HEK293T (cell line): ENCODE results near the gene EHBP1.

Experiments used
- ARNT ChIP-seq: fragments of 450-650 bp; IDR thresholded peaks from 2 replicates; pipeline ENCODE4 v1.6.1; 2017; ENCODE audit warnings: mild to moderate bottlenecking
- BHLHE40 ChIP-seq: fragments of 450-650 bp; IDR thresholded peaks from 2 replicates; pipeline ENCODE4 v1.6.1; 2016; ENCODE audit warnings: mild to moderate bottlenecking, moderate library complexity, borderline replicate concordance
- ELF4 ChIP-seq: fragments of 450-650 bp; IDR thresholded peaks from 2 replicates; pipeline ENCODE4 v1.6.1; 2017; ENCODE audit warnings: antibody characterized with exemption
- FOXA1 ChIP-seq: fragments of 450-650 bp; IDR thresholded peaks from 2 replicates; pipeline ENCODE4 v1.6.1; 2016; ENCODE audit warnings: mild to moderate bottlenecking
- FOXK2 ChIP-seq: fragments of 450-650 bp; IDR thresholded peaks from 2 replicates; pipeline ENCODE4 v1.6.1; 2016; ENCODE audit warnings: mild to moderate bottlenecking
- FOXM1 ChIP-seq: fragments of 450-650 bp; IDR thresholded peaks from 2 replicates; pipeline ENCODE4 v1.6.1; 2017; ENCODE audit warnings: mild to moderate bottlenecking, borderline replicate concordance
- HDGF ChIP-seq: fragments of 450-650 bp; IDR thresholded peaks from 2 replicates; pipeline ENCODE4 v1.6.1; 2017; ENCODE audit warnings: antibody characterized with exemption, borderline replicate concordance
- L3MBTL2 ChIP-seq: fragments of 450-650 bp; conservative IDR thresholded peaks from 2 replicates; pipeline ENCODE4 v1.6.1; 2016; ENCODE audit warnings: mild to moderate bottlenecking
- LEF1 ChIP-seq: fragments of 450-650 bp; IDR thresholded peaks from 2 replicates; pipeline ENCODE4 v1.6.1; 2017; ENCODE audit warnings: mild to moderate bottlenecking, borderline replicate concordance
- NFRKB ChIP-seq: fragments of 450-650 bp; IDR thresholded peaks from 2 replicates; pipeline ENCODE4 v1.6.1; 2016; ENCODE audit warnings: mild to moderate bottlenecking, moderate library complexity
- SP1 ChIP-seq: fragments of 450-650 bp; IDR thresholded peaks from 2 replicates; pipeline ENCODE4 v1.6.1; 2017
- SUZ12 ChIP-seq: fragments of 450-650 bp; IDR thresholded peaks from 2 replicates; pipeline ENCODE4 v1.6.1; 2016; ENCODE audit warnings: mild to moderate bottlenecking
- TF ChIP-seq, protein P1 (sequence below): fragments of 450-650 bp; IDR thresholded peaks from 2 replicates; pipeline ENCODE4 v1.6.1; 2016

DNA sequence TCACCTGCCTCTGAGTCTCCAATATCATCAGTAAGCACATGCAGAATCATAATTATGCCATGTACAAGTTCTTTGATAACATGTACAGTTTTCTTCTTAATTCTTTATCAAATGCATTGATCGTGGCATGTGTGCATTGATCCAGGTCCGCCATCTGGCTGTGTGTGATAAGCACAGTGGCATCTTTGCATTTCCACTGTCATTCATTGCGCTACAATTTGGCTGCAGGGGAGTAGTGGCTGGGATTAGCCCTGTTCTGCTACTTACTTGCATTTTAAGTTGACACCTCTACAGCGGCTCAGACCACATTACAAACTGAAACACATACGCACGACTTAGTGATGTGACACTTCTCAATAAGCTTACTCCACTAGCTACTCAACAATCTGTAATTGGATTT, 261.5 kb downstream of the EHBP1 start:
- TF ChIP-seq FOXM1 (no peak), NFRKB (no peak), LEF1 (no peak), BHLHE40 (no peak), SP1 (no peak), SUZ12 (no peak), FOXA1 (no peak), L3MBTL2 (no peak), ELF4 (no peak), FOXK2 (no peak), HDGF (no peak), ARNT (no peak)
- TF ChIP-seq, protein P1, sequence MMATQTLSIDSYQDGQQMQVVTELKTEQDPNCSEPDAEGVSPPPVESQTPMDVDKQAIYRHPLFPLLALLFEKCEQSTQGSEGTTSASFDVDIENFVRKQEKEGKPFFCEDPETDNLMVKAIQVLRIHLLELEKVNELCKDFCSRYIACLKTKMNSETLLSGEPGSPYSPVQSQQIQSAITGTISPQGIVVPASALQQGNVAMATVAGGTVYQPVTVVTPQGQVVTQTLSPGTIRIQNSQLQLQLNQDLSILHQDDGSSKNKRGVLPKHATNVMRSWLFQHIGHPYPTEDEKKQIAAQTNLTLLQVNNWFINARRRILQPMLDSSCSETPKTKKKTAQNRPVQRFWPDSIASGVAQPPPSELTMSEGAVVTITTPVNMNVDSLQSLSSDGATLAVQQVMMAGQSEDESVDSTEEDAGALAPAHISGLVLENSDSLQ, result no peak
